OCI-LY7 (cell line): ENCODE measurements around the gene RBM47.
"Not testable (repeated sequence)": the region's sequence is repeated elsewhere in the genome, so short reads cannot be mapped to it uniquely, and the experiment has no call there.

Experiments
- EZH2phosphoT487 ChIP-seq: fragments of 200-600 bp; sonication (generic); IDR thresholded peaks from 2 replicates; pipeline ENCODE4 v1.6.1; 2018; ENCODE audit warnings: low read depth, borderline replicate concordance, mild to moderate bottlenecking, mixed run types, antibody characterized with exemption, low read length, moderate library complexity, mixed read lengths
- TF ChIP-seq, protein P1 (sequence below): fragments of 200-600 bp; sonication (generic); conservative IDR thresholded peaks from 2 replicates; pipeline ENCODE4 v1.5.1; 2014; ENCODE audit warnings: mild to moderate bottlenecking, antibody characterized with exemption, low read length, moderate library complexity, mixed read lengths

DNA sequence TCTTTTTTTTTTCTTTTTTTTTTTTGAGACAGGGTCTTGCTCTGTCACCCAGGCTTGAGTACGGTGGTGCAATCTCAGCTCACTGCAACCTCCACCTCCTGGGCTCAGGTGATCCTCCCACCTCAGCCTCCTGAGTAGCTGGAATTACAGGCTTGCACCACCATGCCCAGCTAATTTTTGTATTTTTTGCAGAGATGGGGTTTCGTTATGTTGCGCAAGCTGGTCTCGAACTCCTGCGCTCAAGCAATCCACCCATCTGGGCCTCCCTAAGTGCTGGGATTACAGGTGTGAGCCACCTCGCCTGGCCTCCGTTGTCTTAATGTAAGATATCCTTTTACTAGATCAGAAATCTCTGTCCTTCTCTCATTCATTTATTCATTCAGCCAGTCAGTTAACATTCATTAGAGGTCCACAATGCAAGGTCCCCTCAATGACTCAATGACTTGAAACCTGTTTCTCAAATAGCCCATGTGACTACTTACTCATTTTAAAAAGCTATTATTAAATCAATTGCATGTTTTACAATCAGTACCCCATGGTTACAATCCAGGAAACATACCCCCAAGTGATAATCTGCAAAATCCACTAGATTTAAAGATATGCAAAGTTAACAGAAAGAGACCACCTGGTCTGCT, 68.0 kb downstream of the RBM47 start:
- TF ChIP-seq, protein P1, sequence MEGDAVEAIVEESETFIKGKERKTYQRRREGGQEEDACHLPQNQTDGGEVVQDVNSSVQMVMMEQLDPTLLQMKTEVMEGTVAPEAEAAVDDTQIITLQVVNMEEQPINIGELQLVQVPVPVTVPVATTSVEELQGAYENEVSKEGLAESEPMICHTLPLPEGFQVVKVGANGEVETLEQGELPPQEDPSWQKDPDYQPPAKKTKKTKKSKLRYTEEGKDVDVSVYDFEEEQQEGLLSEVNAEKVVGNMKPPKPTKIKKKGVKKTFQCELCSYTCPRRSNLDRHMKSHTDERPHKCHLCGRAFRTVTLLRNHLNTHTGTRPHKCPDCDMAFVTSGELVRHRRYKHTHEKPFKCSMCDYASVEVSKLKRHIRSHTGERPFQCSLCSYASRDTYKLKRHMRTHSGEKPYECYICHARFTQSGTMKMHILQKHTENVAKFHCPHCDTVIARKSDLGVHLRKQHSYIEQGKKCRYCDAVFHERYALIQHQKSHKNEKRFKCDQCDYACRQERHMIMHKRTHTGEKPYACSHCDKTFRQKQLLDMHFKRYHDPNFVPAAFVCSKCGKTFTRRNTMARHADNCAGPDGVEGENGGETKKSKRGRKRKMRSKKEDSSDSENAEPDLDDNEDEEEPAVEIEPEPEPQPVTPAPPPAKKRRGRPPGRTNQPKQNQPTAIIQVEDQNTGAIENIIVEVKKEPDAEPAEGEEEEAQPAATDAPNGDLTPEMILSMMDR, result not testable (repeated sequence)
- not testable (repeated sequence) for TF ChIP-seq EZH2phosphoT487
